PC-9 (cell line): Measurements from ENCODE around the gene BIRC2. TPM values are rescaled to one million over a fixed set of nuclear protein-coding genes. Genes with fewer than 3 reads are reported as not detected.

Experiments
- BruUV-seq: library from RNA; stranded (reverse); fragments of 400-500 nt; replicated peaks from 2 replicates; lab custom pipeline; 2021; lab: Mats Ljungman, UMichigan
- CTCF ChIA-PET: fragments of 300-600 bp; sonication (Branson Sonifier 250); formaldehyde crosslinking; loops from one replicate; lab custom pipeline; 2022; ENCODE audit warnings: antibody characterized with exemption; lab: Charles Lee
- POLR2A ChIA-PET: fragments of 300-600 bp; sonication (Branson Sonifier 250); formaldehyde crosslinking; loops from one replicate; lab custom pipeline; 2022; ENCODE audit warnings: antibody characterized with exemption; ENCODE audit not compliant: unreplicated experiment; lab: Charles Lee
- DNase-seq, 2 experiments: peaks; one replicate each; pipeline versions ENCODE4 v3.0.0 to v3.0.0-alpha.2; 2015 to 2022; ENCODE audit warnings: mixed read lengths in 1 of 2
- H2AFZ ChIP-seq: fragments of 200-600 bp; sonication (generic); 2 replicates; pipeline ENCODE4 v1.8.1; 2017; ENCODE audit warnings: antibody characterized with exemption
- H3F3A ChIP-seq: fragments of 200-600 bp; sonication (generic); 2 replicates; pipeline ENCODE4 v1.8.1; 2017; ENCODE audit warnings: antibody characterized with exemption, mild to moderate bottlenecking, low read depth; ENCODE audit not compliant: insufficient read depth
- H3K27ac ChIP-seq: fragments of 200-600 bp; sonication (generic); 2 replicates; pipeline ENCODE4 v1.6.1; 2016; ENCODE audit warnings: mixed run types
- H3K27me3 ChIP-seq: fragments of 200-600 bp; sonication (generic); 2 replicates; pipeline ENCODE4 v1.6.1; 2016; ENCODE audit warnings: low read depth, mixed run types; ENCODE audit not compliant: insufficient read depth
- H3K36me3 ChIP-seq: fragments of 200-600 bp; sonication (generic); 2 replicates; pipeline ENCODE4 v1.6.1; 2016; ENCODE audit warnings: low read depth, mixed run types
- H3K4me1 ChIP-seq: fragments of 200-600 bp; sonication (generic); replicated peaks from 2 replicates; pipeline ENCODE4 v1.6.1; 2016; ENCODE audit warnings: mixed run types; ENCODE audit not compliant: insufficient read depth
- H3K4me2 ChIP-seq: fragments of 200-600 bp; sonication (generic); 2 replicates; pipeline ENCODE4 v1.6.1; 2017; ENCODE audit warnings: mixed run types
- H3K4me3 ChIP-seq: fragments of 200-600 bp; sonication (generic); 2 replicates; pipeline ENCODE4 v1.6.1; 2016; ENCODE audit warnings: mixed run types
- H3K79me2 ChIP-seq: fragments of 200-600 bp; sonication (generic); 2 replicates; pipeline ENCODE4 v1.6.1; 2017; ENCODE audit warnings: low read depth, mixed run types
- H3K9me2 ChIP-seq: fragments of 200-600 bp; sonication (generic); 2 replicates; pipeline ENCODE4 v1.8.1; 2017; ENCODE audit warnings: mild to moderate bottlenecking; ENCODE audit not compliant: insufficient read depth
- H3K9me3 ChIP-seq: fragments of 200-600 bp; sonication (generic); 2 replicates; pipeline ENCODE4 v1.8.1; 2016; ENCODE audit warnings: low read depth; ENCODE audit not compliant: insufficient read depth
- H4K20me1 ChIP-seq: fragments of 200-600 bp; sonication (generic); 2 replicates; pipeline ENCODE4 v1.8.1; 2017; ENCODE audit not compliant: insufficient read depth
- EZH2 ChIP-seq: fragments of 200-600 bp; sonication (generic); IDR thresholded peaks from 2 replicates; pipeline ENCODE4 v1.8.0; 2017; ENCODE audit warnings: antibody characterized with exemption, low read depth
- intact Hi-C: fragments of 100-400 bp; cut with micrococcal nuclease; formaldehyde crosslinking; loops from one replicate; pipeline ENCODE4 v1.10.0; 2022; ENCODE audit not compliant: unreplicated experiment
- total RNA-seq: library from RNA; stranded (reverse); gene quantifications from 2 replicates; pipeline ENCODE4 v1.2.3, GENCODE V29; 2021
- TF ChIP-seq, protein P1 (sequence below): fragments of 200-600 bp; sonication (generic); conservative IDR thresholded peaks from 2 replicates; pipeline ENCODE4 v1.6.1; 2017; ENCODE audit warnings: mixed run types, antibody characterized with exemption, mild to moderate bottlenecking, moderate library complexity

The BIRC2 gene
- total RNA-seq, 1 experiment from 2014 or later = 33.7 TPM

DNA sequence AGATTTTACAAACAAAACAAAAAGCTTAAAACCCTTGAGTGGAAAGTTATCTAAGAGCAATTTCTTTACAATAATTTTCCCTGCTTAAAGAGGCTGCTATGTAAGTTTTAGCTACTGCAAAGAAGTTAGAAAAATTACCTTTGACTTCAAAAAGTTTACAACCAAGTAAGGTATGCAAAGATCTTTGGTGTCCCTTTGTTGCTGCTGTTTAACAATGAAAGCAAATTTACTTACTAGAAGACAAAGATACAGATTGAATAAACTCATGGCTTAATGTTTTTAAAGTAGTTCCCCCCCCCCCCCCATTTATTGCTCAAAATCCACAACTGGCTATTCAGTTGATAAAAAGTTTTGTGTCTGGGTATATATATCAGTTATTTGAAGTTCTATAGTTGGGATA, 79.6 kb downstream of the BIRC2 start:
- Histone ChIP-seq H3F3A (no peaks in the 10 kb centered on the region), H3K4me3 (no peak overlapping the region), H2AFZ (no peak overlapping the region), H3K27ac (no peak overlapping the region), H3K36me3 (peaks cover 2% of the 10 kb centered on the region; the same call in 1 of the 2 replicates), H3K4me1 (no peaks in the 10 kb centered on the region), H4K20me1 (peaks cover 4% of the 10 kb centered on the region), H3K4me2 (no peak overlapping the region), H3K9me2 (no peaks in the 10 kb centered on the region), H3K79me2 (peaks cover 56% of the 10 kb centered on the region), H3K9me3 (no peaks in the 10 kb centered on the region), H3K27me3 (no peaks in the 10 kb centered on the region)
- CTCF ChIA-PET = no interaction called here
- intact Hi-C loops = no loop called here
- no TSS peak for BruUV-seq
- TF ChIP-seq, protein P1, sequence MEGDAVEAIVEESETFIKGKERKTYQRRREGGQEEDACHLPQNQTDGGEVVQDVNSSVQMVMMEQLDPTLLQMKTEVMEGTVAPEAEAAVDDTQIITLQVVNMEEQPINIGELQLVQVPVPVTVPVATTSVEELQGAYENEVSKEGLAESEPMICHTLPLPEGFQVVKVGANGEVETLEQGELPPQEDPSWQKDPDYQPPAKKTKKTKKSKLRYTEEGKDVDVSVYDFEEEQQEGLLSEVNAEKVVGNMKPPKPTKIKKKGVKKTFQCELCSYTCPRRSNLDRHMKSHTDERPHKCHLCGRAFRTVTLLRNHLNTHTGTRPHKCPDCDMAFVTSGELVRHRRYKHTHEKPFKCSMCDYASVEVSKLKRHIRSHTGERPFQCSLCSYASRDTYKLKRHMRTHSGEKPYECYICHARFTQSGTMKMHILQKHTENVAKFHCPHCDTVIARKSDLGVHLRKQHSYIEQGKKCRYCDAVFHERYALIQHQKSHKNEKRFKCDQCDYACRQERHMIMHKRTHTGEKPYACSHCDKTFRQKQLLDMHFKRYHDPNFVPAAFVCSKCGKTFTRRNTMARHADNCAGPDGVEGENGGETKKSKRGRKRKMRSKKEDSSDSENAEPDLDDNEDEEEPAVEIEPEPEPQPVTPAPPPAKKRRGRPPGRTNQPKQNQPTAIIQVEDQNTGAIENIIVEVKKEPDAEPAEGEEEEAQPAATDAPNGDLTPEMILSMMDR = no peak
- no peak for TF ChIP-seq EZH2
- no peak for DNase-seq
- POLR2A ChIA-PET = no interaction called here

DNA sequence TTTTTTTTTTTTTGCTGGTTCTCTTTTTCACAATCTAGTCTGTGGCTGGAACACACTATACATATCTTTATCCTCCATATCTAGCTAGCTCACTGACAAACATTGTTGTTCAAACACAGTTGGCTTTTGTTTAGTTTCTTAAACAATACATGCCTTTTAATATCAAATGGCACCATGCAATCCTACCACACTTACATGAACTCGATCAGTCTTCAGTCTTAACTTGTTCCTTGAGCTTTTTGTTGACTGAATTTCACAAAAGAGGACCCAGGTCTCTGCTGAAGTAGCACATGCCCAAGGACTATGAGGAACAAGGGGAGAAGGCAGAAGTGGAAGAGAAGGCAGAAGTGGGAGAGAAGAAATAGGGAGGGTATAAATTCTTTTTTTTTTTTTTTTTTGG, 80.1 kb downstream of the BIRC2 start:
- ChIA-PET CTCF (no interaction called here), POLR2A (no interaction called here)
- H3K36me3 ChIP-seq = peaks cover 7% of the 10 kb centered on the region; the same call in 1 of the 2 replicates
- H3K4me2 ChIP-seq = no peak overlapping the region
- intact Hi-C loops = no loop called here
- no peak for DNase-seq
- no peaks in the 10 kb centered on the region for H3F3A ChIP-seq
- H3K9me2 ChIP-seq = no peaks in the 10 kb centered on the region
- H4K20me1 ChIP-seq = peaks cover 4% of the 10 kb centered on the region
- H3K4me1 ChIP-seq = no peaks in the 10 kb centered on the region
- BruUV-seq = no TSS peak
- H3K27me3 ChIP-seq = no peaks in the 10 kb centered on the region
- no peak overlapping the region for H2AFZ ChIP-seq
- H3K79me2 ChIP-seq = peaks cover 54% of the 10 kb centered on the region
- H3K4me3 ChIP-seq = no peak overlapping the region
- H3K27ac ChIP-seq = no peak overlapping the region
- H3K9me3 ChIP-seq = peaks cover 3% of the 10 kb centered on the region; the same call in 1 of the 2 replicates
- TF ChIP-seq, protein P1 = no peak
- TF ChIP-seq EZH2 = no peak

Other genes starting within 250 kb of the BIRC2 start
- 101 and 111 TPM in 2 replicates for gene YAP1, start 236.8 kb upstream of the BIRC2 start, total RNA-seq
- gene BIRC3, start 29.7 kb upstream of the BIRC2 start, total RNA-seq = 3.8 and 4.8 TPM in 2 replicates
- gene TMEM123, start 105.6 kb downstream of the BIRC2 start, total RNA-seq = 94.0 and 201 TPM in 2 replicates
- gene MMP7, start 183.5 kb downstream of the BIRC2 start, total RNA-seq = 1.1 and 1.3 TPM in 2 replicates